Ramos (cell line): ENCODE measurements around the gene ITGB7.
"Not testable (repeated sequence)": the region's sequence is repeated elsewhere in the genome, so short reads cannot be mapped to it uniquely, and the experiment has no call there.

Experiments
- in situ Hi-C: fragments of 300-500 bp; cut with MboI; formaldehyde crosslinking; loops from one replicate; pipeline ENCODE4 v1.14.3; 2022; ENCODE audit warnings: low sequenced_read_pairs; ENCODE audit not compliant: unreplicated experiment

ITGB7 gene

GRCh38 chr12:53219292-53219955 lies 12.4 kb upstream of the ITGB7 start:
- in situ Hi-C loops, result loop anchor here (10.0 kb wide), 1 partner anchor 45 kb away; the partner anchor contains the start of gene ESPL1

- in situ Hi-C loops, result loop anchor here (10.0 kb wide), 1 partner anchor 46 kb away; the partner anchor contains the start of gene ESPL1
Observed at GRCh38 chr12:53218551-53219291, 11.7 kb upstream of the ITGB7 start.

GRCh38 chr12:53217931-53218307 lies 10.9 kb upstream of the ITGB7 start:
- in situ Hi-C loops, result loop anchor here (10.0 kb wide), 1 partner anchor 47 kb away; the partner anchor contains the start of gene ESPL1

- in situ Hi-C loops, result loop anchor here (10.0 kb wide), 1 partner anchor 48 kb away; the partner anchor contains the start of gene ESPL1
Observed at GRCh38 chr12:53217051-53217930, 10.2 kb upstream of the ITGB7 start.

GRCh38 chr12:53215497-53215896 lies 8.4 kb upstream of the ITGB7 start:
- in situ Hi-C loops, result loop anchor here (10.0 kb wide), 1 partner anchor 49 kb away; the partner anchor contains the start of gene ESPL1

- in situ Hi-C loops, result loop anchor here (10.0 kb wide), 1 partner anchor 50 kb away; the partner anchor contains the start of gene ESPL1
Observed at GRCh38 chr12:53214687-53215455, 7.8 kb upstream of the ITGB7 start.

- in situ Hi-C loops, result loop anchor here (10.0 kb wide), 1 partner anchor 51 kb away; the partner anchor contains the start of gene ESPL1
Observed at GRCh38 chr12:53214221-53214620, 7.2 kb upstream of the ITGB7 start.

GRCh38 chr12:53213348-53213747 lies 6.3 kb upstream of the ITGB7 start:
- in situ Hi-C loops, result loop anchor here (10.0 kb wide), 1 partner anchor 51 kb away; the partner anchor contains the start of gene ESPL1

GRCh38 chr12:53212931-53213330 lies 5.9 kb upstream of the ITGB7 start:
- in situ Hi-C loops, result loop anchor here (10.0 kb wide), 1 partner anchor 52 kb away; the partner anchor contains the start of gene ESPL1

- in situ Hi-C loops, result loop anchor here (10.0 kb wide), 1 partner anchor 53 kb away; the partner anchor contains the start of gene ESPL1
Observed at GRCh38 chr12:53211476-53212381, 4.7 kb upstream of the ITGB7 start.

GRCh38 chr12:53210843-53211242 lies 3.8 kb upstream of the ITGB7 start:
- in situ Hi-C loops, result loop anchor here (10.0 kb wide), 1 partner anchor 54 kb away; the partner anchor contains the start of gene ESPL1

- in situ Hi-C loops, result no loop called here
Observed at GRCh38 chr12:53208877-53209463, 1.9 kb upstream of the ITGB7 start.

- in situ Hi-C loops, result no loop called here
Observed at GRCh38 chr12:53208435-53208834, 1.4 kb upstream of the ITGB7 start.

GRCh38 chr12:53205747-53206419 lies 1.2 kb downstream of the ITGB7 start:
- in situ Hi-C loops, result no loop called here

- in situ Hi-C loops, result no loop called here
Observed at GRCh38 chr12:53204351-53204750, 2.7 kb downstream of the ITGB7 start.

GRCh38 chr12:53202316-53202715 lies 4.7 kb downstream of the ITGB7 start:
- in situ Hi-C loops, result not testable (repeated sequence)

GRCh38 chr12:53201639-53202038 lies 5.4 kb downstream of the ITGB7 start:
- in situ Hi-C loops, result no loop called here
